Vagina (tissue), 2 donors: Measurements from ENCODE around the gene HECTD3. TPM values are rescaled to one million over a fixed set of nuclear protein-coding genes. Genes with fewer than 3 reads are reported as not detected.

Source experiments
- DNase-seq, 2 donors: peaks; one replicate each; pipeline ENCODE4 v3.0.0-alpha.2; 2017; ENCODE audit errors: extremely low spot score in 2 of 2
- H3K27ac ChIP-seq: fragments of 200-600 bp; sonication (generic); one replicate; pipeline ENCODE4 v1.5.1; 2019
- H3K27me3 ChIP-seq: fragments of 200-600 bp; sonication (generic); one replicate; pipeline ENCODE4 v1.5.1; 2019
- H3K36me3 ChIP-seq, 2 donors: fragments of 200-600 bp; sonication (generic); one replicate each; pipeline ENCODE4 v1.5.1; 2017 to 2019
- H3K4me1 ChIP-seq: fragments of 200-600 bp; sonication (generic); one replicate; pipeline ENCODE4 v1.5.1; 2019
- H3K4me3 ChIP-seq, 2 donors: fragments of 200-600 bp; sonication (generic); 1 replicate in 1 of 2; 2 replicates in 1 of 2; pipeline ENCODE4 v1.5.1; 2016 to 2019
- H3K9me3 ChIP-seq: fragments of 200-600 bp; sonication (generic); one replicate; pipeline ENCODE4 v1.5.1; 2019
- CTCF ChIP-seq, 3 experiments: fragments of 450-650 bp in 2 of 3; fragments of 200-600 bp in 1 of 3; sonication (generic) in 1 of 3; IDR thresholded peaks; one replicate each; pipeline ENCODE4 v1.5.1; 2017 to 2019; ENCODE audit warnings: antibody characterized with exemption in 3 of 3, mild to moderate bottlenecking in 2 of 3, moderate library complexity in 2 of 3
- POLR2A ChIP-seq, 2 donors: fragments of 450-650 bp; IDR thresholded peaks; one replicate each; pipeline ENCODE4 v1.6.1; 2017; ENCODE audit warnings: antibody characterized with exemption in 2 of 2, mild to moderate bottlenecking in 2 of 2, moderate library complexity in 2 of 2
- POLR2AphosphoS5 ChIP-seq, 2 donors: sonication (generic); formaldehyde crosslinking; IDR thresholded peaks; one replicate each; pipeline ENCODE4 v1.9.0; 2017; ENCODE audit warnings: antibody characterized with exemption in 2 of 2, mild to moderate bottlenecking in 2 of 2, low read depth in 1 of 2; ENCODE audit not compliant: insufficient read depth in 1 of 2
- intact Hi-C: fragments of 100-400 bp; cut with DNase I; formaldehyde crosslinking; loops from one replicate; pipeline ENCODE4 v1.15.1; 2023
- total RNA-seq: library from RNA; depleted of rRNA; stranded (reverse); fragments of >200 nt; gene quantifications from one replicate; pipeline ENCODE4 v1.2.3, GENCODE V29; 2016

The HECTD3 gene
- total RNA-seq, 1 donor from 2014 or later, result 29.7 TPM

- DNase-seq, result no peak
- Histone ChIP-seq H3K36me3 (peaks cover 0 to 8% of the 10 kb centered on the region in 2 donors), H3K4me3 (no peak overlapping the region), H3K27ac (no peak overlapping the region), H3K27me3 (no peaks in the 10 kb centered on the region), H3K4me1 (no peaks in the 10 kb centered on the region), H3K9me3 (no peaks in the 10 kb centered on the region)
- intact Hi-C loops, result no loop called here
- TF ChIP-seq POLR2AphosphoS5 (IDR thresholded peaks at IDR 0.05; ENCODE audit: insufficient read depth in 1 of 2, low read depth in 1 of 2), result no peak
Observed at GRCh38 chr1:45038240-45038639, 27.1 kb upstream of the HECTD3 start.

- Histone ChIP-seq H3K9me3 (no peaks in the 10 kb centered on the region), H3K4me1 (no peaks in the 10 kb centered on the region), H3K36me3 (peaks cover 0 to under 1% of the 10 kb centered on the region in 2 donors), H3K27ac (no peak overlapping the region), H3K27me3 (no peaks in the 10 kb centered on the region), H3K4me3 (no peak overlapping the region)
- TF ChIP-seq POLR2A (IDR thresholded peaks at IDR 0.05) (no peak), POLR2AphosphoS5 (IDR thresholded peaks at IDR 0.05; ENCODE audit: insufficient read depth in 1 of 2, low read depth in 1 of 2) (no peak), CTCF (IDR thresholded peaks at IDR 0.05) (no peak)
- intact Hi-C loops, result no loop called here
- no peak for DNase-seq
Observed at GRCh38 chr1:45037456-45037855, 26.3 kb upstream of the HECTD3 start.

- H3K4me1 ChIP-seq, result no peaks in the 10 kb centered on the region
- no peaks in the 10 kb centered on the region for H3K36me3 ChIP-seq
- H3K27ac ChIP-seq, result no peak overlapping the region
- intact Hi-C loops, result no loop called here
- H3K4me3 ChIP-seq, result no peak overlapping the region
- H3K9me3 ChIP-seq, result no peaks in the 10 kb centered on the region
- no peak for DNase-seq
- TF ChIP-seq CTCF (IDR thresholded peaks at IDR 0.05) (no peak), POLR2AphosphoS5 (IDR thresholded peaks at IDR 0.05; ENCODE audit: insufficient read depth in 1 of 2, low read depth in 1 of 2) (no peak), POLR2A (IDR thresholded peaks at IDR 0.05) (no peak)
- no peaks in the 10 kb centered on the region for H3K27me3 ChIP-seq
Observed at GRCh38 chr1:45035631-45036301, 24.6 kb upstream of the HECTD3 start.

GRCh38 chr1:45033356-45033755 is 22.2 kb upstream of the HECTD3 start:
- H3K36me3 ChIP-seq, result no peaks in the 10 kb centered on the region
- H3K9me3 ChIP-seq, result no peaks in the 10 kb centered on the region
- H3K27ac ChIP-seq, result no peak overlapping the region
- no peak for DNase-seq
- TF ChIP-seq POLR2AphosphoS5 (IDR thresholded peaks at IDR 0.05; ENCODE audit: insufficient read depth in 1 of 2, low read depth in 1 of 2), result no peak
- no peak for TF ChIP-seq POLR2A (IDR thresholded peaks at IDR 0.05)
- TF ChIP-seq CTCF (IDR thresholded peaks at IDR 0.05), result no peak
- no peaks in the 10 kb centered on the region for H3K4me1 ChIP-seq
- no peak overlapping the region for H3K4me3 ChIP-seq
- intact Hi-C loops, result no loop called here
- no peaks in the 10 kb centered on the region for H3K27me3 ChIP-seq

- intact Hi-C loops, result no loop called here
- Histone ChIP-seq H3K27ac (no peak overlapping the region), H3K27me3 (no peaks in the 10 kb centered on the region), H3K4me3 (no peak overlapping the region), H3K36me3 (no peaks in the 10 kb centered on the region), H3K4me1 (no peaks in the 10 kb centered on the region), H3K9me3 (no peaks in the 10 kb centered on the region)
- TF ChIP-seq POLR2AphosphoS5 (IDR thresholded peaks at IDR 0.05; ENCODE audit: insufficient read depth in 1 of 2, low read depth in 1 of 2) (no peak), POLR2A (IDR thresholded peaks at IDR 0.05) (no peak), CTCF (IDR thresholded peaks at IDR 0.05) (no peak)
- DNase-seq, result no peak
Observed at GRCh38 chr1:45032837-45033236, 21.7 kb upstream of the HECTD3 start.
